GM10266 (cell line): Measurements from ENCODE around the gene POLR1D.

Source experiments
- DNase-seq: peaks from one replicate; pipeline ENCODE4 v3.0.0; 2012; ENCODE audit errors: extremely low spot score
- CTCF ChIP-seq: IDR thresholded peaks from 2 replicates; pipeline ENCODE4 v1.5.1; 2012; ENCODE audit warnings: mild to moderate bottlenecking, low read depth; ENCODE audit not compliant: control insufficient read depth, insufficient read depth; ENCODE audit errors: missing control alignments

The POLR1D gene

GRCh38 chr13:27621366-27622101, at the start of gene POLR1D:
Gene POLR1D (plus strand): TSS chr13:27621892. CDS start chr13:27621984, 92 bp downstream.
- no peak for TF ChIP-seq CTCF
- peak; percentile 92 for DNase-seq

GRCh38 chr13:27572234-27572901, 49.3 kb upstream of the POLR1D start:
- no peak for DNase-seq
- no peak for TF ChIP-seq CTCF

GRCh38 chr13:27573265-27573664, 48.4 kb upstream of the POLR1D start:
- no peak for DNase-seq

GRCh38 chr13:27574661-27575060, 47.0 kb upstream of the POLR1D start:
- no peak for DNase-seq
- TF ChIP-seq CTCF = no peak

More at GRCh38 chr13:27573265-27573664, 48.4 kb upstream of the POLR1D start:
- TF ChIP-seq CTCF = no peak

GRCh38 chr13:27578121-27579030, 43.3 kb upstream of the POLR1D start:
- TF ChIP-seq CTCF = no peak
- no peak for DNase-seq

GRCh38 chr13:27583645-27584044, 38.0 kb upstream of the POLR1D start:
- no peak for TF ChIP-seq CTCF
- no peak for DNase-seq
